ENCODE results near the gene ZNF213.
"Not testable (repeated sequence)": the region's sequence is repeated elsewhere in the genome, so short reads cannot be mapped to it uniquely, and the experiment has no call there.

The ZNF213 gene

DNA sequence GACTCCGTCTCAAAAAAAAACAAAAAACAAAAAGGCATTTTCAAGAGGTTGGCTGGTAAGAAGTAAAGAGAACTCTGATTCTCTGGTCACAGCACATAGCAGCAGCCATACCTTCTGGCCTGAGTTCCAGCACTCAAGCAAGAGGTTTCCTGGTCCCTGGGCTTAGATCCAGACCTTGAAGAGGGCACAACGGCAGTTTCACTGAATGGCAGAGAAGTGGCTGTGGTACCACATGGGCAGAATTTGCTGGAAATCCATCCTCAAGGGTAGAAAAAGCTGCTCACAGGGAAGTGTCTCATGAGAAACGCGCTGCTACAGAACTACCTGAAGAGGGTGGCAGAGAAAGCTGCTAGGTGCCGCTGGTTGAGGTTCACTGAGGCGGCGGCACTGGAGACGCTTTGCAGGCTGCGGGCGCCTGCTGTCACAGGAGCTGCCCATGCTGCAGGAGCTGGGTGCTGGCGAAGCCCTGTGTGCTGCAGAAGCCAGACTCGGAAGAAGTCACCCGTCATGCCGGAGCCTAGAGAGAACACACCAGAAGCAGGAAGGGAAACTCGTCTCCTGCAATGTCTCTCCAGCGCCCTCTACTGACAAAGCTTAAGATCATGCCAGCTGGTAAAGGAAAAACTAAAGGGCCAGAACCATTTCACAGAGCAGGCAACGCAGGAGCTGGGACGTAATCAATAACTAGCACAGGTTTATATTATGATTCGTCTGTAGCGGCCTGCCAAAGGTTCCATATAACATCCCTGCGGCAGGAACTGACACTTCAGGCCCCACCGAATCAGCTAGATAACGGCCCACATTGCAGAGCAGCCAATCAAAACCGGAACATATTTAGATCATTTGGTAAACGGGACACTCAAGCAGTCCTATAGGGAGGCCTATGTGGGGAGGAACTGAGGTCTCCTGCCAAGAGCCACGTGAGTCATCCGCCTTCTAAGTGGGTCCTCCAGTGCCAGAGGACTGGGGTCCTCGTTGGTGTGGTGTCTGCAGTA, 5.4 kb upstream of the ZNF213 start:
- peak; percentile 71 for DNase-seq

DNA sequence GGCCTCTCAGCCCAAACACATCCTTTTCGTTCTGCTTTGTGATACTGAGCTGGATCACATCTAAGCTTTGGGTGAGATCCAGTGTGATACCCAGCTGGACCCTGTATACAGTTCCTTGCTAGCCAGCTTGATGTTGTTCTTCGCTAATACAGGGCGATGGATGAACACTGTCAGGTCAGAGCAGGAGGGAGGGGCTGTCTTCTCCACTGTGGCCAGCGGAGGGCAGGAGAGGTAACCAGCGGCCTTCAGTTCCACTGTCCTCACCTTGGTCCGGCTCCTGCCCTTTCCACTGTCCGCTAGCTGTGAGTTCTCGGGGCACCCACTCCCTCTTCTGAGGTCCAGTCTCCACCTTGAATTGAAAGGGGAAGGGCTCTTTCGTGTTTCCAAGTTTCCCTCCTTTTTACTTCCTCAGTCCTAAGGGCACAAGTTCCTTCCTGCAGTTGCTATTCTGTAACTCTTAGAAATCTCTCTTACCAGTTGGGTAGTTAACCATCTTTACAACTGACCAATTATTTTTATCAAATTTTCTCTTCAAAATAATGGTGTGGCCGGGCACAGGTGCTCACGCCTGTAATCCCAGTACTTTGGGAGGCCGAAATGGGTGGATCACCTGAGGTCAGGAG, 3.0 kb upstream of the ZNF213 start:
- DNase-seq, result peak; percentile 7

DNA sequence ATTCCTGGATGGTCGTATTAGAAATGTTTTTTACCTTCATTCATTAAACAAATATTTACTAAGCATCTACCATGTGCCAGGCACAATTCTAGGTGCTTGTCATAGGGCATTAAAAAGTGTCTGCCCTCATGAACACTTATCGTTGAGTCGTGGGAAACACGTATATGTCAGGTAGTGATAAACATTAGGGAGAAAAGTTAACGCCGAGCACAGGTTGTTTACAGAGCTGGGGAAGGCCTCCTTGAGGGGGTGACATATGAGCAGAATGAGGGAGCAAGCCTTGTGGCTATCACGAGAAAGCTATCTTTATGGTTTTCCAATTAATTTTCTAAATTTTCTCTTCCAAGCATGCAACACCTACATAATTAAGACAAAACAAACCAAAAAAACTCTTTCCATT, 985 bp upstream of the ZNF213 start:
- no peak for DNase-seq

DNA sequence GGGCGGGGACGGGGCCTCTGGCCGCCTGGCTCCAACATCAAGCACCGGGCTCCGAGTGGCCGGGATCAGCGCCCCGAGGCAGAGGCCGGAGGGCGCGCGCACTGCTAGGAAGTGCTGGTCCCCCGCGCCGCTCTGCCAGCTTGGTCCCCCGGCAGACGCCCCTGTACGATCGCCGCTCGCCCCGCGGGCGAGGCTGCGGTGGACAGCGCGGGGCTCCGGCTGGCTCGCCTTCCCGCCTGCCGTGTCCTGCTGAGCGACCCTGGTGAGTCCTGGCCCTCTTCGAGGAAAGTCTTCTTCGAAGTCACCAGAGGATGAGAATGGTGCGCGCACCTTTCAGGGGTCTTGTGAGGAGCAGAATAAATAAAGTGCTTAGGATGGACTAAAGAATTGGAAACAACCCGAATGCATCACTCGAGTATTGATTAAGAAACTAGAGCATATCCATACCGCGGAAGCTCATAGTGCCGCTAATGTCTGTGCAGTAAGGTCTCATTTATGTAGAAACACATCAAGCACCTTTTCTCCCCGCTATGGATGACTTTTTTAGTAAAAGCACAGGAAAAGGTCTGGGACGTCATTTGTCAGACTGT, 392 bp downstream of the ZNF213 start:
- no peak for DNase-seq

DNA sequence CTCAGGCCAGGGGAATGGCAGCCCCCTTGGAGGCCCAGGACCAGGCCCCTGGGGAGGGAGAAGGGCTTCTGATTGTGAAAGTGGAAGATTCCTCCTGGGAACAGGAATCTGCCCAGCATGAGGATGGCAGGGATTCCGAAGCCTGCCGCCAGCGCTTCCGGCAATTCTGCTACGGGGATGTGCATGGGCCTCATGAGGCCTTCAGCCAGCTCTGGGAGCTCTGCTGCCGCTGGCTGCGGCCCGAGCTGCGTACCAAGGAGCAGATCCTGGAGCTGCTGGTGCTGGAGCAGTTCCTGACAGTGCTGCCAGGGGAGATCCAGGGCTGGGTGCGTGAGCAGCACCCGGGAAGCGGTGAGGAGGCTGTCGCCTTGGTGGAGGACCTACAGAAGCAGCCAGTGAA, 2.4 kb downstream of the ZNF213 start:
- DNase-seq, result no peak

DNA sequence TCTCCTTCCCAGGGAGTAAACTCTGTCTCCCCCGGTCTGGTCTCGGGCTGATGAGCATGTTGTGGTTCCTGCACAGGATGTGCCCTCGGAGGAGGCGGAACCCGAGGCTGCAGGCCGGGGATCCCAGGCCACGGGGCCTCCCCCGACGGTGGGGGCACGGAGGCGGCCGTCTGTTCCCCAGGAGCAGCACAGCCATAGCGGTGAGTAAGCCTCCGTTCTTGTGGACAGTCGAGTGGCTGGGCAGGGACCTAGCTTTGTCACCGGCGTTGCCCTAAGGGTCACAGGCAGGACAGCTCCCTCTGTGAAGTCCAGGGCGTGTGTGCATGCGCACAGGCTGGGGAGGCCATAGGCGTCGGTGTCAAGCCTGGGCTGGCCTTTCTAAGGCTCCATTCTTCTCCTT, 3.5 kb downstream of the ZNF213 start:
- DNase-seq, result no peak

DNA sequence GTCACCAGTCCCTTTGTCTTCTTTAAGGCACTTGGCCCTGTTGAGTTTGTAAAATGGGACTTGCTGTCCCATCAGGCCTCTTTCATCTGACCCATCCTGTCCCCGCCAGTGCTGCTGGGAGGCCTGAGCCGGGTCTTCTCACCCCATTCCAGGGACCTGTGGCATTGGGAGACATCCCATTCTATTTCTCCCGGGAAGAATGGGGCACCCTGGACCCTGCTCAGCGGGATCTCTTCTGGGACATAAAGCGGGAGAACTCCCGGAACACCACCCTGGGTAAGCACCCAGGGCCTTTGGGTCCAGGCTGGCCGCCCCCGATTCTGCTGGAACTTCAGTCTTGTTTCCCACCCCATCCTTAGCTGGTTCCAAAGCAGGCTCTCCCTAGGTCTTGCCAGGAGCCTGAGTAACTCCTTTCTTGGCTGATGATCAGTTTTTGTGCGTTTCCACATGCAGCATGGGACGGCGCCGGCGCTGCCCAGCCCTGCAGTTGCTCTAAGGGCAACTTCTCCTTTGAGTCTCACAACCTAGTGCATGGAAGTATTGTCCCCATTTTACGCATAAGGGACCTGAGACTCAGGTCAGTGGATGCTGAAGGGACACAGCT, 4.1 kb downstream of the ZNF213 start:
- DNase-seq, result no peak

DNA sequence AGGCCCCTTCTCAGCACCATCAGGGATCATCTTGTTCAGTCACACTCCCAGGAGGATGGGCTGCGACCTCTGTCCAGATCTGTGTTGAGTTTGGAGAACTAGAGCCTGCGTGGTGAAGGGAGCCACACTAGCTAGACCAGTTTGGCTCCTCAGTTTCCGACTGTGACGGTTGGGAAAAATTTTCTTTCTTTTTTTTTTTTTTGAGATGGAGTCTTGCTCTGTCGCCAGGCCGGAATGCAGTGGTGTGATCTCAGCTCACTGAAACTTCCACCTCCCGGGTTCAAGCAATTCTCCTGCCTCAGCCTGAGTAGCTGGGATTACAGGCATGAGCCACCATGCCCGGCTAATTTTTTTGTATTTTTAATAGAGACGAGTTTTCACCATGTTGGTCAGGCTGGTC, 4.7 kb downstream of the ZNF213 start:
- DNase-seq, result not testable (repeated sequence)

DNA sequence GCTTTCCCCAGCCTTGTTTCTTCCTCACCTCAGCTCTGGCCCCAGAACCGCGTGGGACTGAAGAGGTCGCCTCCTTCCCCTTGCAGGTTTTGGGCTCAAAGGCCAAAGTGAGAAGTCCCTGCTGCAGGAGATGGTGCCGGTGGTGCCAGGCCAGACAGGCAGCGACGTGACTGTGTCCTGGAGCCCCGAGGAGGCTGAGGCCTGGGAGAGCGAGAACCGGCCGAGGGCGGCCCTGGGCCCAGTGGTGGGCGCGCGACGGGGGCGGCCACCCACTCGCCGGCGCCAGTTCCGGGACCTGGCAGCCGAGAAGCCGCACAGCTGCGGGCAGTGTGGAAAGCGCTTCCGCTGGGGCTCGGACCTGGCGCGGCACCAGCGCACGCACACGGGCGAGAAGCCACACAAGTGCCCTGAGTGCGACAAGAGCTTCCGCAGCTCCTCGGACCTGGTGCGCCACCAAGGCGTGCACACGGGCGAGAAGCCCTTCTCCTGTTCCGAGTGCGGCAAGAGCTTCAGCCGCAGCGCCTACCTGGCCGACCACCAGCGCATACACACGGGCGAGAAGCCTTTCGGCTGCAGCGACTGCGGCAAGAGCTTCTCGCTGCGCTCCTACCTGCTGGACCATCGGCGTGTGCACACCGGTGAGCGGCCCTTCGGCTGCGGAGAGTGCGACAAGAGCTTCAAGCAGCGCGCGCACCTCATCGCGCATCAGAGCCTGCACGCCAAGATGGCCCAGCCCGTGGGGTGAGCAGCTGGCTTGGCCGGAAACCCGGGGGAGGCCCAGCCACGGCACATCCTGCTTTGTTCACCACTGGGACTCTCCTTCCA, 6.0 kb downstream of the ZNF213 start:
- no peak for DNase-seq

DNA sequence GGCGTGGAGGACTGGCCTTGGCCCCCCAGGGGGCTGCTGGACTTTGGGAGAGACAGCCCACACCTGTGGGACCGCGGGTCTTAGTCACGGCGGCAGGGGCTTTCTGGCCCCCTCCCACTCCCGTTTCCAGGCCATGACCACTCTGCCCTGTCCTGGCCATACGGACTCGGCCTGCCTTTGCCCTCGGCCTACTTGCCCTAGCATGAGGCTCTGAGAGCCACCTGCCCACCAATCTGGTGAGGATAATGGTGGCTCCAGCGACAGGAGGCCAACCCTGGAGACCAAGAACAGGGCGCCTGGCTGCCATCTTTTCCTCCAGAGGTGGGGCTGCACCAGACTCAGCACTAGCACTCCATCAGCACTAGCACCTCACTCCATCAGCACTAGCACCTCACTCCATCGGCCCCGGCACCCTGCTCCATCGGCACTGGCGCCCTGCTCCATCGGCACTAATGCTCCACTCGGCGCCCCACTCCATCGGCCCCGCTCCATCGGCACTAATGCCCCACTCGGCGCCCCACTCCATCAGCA, 7.0 kb downstream of the ZNF213 start:
- no peak for DNase-seq

DNA sequence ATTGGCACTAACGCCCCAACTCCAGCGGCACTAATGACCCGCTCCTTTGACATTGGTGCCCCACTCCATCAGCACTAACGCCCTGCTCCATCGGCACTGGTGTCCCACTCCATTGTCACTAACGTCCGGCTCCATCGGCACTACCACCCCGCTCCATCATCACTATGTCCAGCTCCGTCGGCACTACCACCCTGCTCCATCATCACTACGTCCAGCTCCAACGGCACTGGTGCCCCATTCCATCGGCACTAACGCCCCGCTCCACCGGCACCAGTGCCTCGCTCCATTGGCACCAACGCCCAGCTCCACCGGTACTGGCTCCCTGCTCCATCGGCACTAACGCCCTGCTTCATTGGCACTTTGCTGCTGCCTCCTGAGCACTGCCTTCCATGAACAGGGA, 7.5 kb downstream of the ZNF213 start:
- no peak for DNase-seq

DNA sequence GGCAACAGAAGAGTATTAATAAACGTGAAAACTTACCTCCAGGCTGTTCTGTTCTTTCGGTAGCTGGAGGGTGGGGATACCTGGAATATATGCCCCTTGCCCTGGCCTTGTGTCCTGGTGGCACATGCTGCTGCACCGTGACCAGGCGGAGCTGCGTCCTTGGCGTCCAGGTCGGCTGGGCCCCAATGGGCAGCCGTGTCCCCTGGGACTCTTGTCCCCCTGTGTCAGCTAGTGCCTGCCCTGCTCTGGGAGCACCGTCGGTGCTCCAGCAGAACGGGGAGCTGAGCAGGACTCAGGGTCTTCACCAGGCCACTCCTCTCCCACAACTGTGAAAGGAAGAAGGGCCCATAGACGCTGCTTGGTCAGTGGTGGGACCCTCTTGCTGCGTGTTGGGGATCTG, 7.9 kb downstream of the ZNF213 start:
- no peak for DNase-seq

DNA sequence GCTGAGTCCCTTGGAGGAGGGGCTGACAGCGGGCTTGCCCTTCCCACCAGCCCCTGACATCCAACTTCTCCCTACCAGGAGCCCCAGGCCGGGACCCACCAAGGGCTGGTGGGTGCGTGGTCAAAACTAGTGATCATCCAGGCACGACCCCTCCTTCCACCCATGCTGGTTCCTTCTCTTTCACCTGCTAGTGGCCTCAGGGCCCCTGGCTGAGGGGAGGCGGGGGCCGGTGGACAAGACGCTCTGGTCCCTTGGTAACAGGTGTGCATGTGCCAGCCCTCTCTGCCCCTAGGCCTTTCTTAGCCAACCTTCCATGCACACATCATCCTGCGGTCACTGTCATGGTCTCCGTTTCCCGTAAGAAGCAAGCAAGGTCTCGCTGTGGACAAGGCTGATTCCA, 8.4 kb downstream of the ZNF213 start:
- no peak for DNase-seq

DNA sequence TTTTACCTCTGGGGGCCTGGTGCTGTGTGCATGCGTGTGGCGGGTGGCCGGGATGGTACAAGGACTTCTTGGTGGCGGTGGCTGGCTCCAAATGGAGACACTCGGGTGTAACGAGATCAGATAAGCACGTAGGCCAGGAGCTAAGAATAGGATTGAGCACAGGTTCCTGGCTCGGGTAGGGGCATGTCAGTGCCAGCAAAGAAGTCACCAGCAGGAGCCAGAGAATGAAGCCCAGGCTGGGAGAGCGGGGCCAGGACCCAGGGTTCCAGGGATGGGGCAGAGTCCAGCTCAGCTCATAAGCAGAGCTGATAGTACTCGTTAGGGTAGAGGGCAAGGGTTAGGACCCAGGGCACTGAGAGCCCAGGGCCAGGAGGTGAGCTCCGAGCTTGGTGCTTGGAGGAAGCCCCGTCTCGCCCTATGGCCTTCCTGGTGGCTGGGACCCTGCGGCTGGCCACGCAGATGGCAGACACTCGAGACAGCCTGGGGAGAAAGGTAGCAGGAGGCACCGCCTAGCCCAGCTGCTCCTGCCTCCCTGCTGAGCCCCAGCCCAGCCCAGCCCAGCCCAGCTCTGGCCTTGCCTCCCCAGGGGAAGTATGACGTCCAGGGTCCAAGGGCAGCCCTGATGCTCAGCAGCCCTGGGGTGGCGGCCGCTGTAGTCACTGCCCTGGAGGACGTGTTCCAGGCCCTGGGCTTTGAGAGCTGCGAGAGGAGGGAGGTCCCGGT, 8.9 kb downstream of the ZNF213 start:
- DNase-seq, result no peak

DNA sequence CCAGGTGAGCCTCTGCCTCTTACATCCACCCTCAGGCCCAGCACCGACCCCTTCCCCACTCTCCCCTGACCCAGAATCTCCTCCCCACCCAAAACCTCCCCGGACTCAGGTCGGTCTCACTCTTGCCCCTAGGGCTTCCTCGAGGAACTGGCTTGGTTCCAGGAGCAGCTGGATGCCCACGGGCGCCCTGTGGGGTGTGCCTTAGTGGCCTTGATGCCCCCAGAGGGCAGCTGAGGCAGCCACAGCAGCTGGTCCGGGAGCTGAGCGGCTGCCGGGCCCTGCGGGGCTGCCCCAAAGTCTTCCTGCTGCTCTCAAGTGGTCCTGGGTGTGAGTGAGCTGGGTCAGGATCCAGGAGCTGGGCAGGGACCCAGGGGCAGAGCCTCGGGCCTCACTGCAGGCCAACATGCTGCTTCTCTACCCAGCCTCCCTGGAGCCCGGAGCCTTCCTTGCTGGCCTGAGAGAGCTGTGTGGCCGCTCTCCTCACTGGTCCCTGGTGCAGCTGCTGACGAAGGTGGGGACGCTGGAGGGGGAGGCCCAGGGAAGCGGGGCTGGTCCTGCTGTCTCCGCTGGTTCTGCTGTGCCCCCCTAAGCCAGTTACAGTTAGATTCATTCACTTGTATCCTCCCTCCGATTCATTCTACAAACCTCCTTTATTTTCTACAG, 9.6 kb downstream of the ZNF213 start:
- DNase-seq, result no peak

DNA sequence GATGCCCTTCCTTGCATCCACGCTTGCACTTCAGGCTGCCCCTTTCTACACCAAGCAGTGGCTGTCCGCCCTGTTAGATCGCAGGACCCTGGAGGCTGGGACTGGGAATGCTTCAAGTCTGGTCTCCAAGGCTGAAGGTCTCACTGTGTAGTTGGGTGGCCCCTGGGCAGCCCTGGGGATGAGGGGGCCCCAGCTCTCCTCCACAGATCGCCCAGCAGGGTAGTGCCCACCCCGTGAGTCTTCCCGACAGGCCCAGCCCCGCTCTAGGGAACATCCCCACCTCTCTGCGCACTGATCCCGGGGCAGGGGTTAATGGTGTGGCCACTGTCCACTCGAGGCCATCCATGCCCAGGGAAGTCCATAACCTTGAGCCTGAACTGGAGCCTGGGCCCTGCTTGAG, 10.3 kb downstream of the ZNF213 start:
- DNase-seq, result no peak

DNA sequence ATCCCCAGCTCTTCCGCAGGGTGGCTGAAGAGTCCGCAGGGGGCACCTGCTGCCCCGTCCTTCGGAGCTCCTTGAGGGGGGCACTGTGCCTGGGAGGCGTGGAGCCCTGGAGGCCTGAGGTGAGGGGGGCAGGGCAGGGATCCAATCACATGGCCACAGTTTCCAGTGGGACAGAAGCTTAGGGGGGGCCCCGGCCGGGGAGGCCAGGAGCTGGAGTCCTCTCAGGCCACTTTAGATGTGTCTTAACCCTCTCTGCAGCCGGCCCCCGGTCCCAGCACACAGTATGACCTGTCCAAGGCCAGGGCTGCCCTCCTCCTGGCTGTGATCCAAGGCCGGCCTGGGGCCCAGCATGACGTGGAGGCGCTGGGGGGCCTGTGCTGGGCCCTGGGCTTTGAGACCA, 10.8 kb downstream of the ZNF213 start:
- DNase-seq, result no peak

DNA sequence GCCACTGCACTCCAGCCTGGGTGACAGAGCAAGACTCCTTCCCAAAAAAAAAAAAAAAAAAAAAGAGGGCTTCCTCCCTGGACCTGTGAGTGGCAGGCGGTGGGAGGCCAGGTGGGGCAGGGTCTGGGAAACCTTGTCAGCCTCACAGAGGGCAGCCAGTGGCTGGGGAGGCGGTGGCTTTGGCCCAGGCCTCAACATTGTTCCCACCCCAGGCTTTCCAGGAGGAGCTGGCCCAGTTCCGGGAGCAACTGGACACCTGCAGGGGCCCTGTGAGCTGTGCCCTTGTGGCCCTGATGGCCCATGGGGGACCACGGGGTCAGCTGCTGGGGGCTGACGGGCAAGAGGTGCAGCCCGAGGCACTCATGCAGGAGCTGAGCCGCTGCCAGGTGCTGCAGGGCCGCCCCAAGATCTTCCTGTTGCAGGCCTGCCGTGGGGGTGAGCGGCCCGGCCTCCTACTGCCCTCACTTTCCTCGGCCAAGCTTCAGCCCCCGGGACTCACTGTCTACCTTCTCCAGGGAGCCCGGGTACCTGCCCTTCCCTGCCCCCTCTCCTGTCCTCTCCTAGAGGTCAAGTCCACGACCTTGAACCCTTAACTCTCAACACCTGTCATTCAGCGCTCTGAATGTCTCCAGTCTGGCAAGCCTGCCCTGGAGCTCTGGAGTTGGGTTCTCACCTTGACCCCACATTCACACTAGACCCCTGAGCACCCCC, 12.4 kb downstream of the ZNF213 start:
- no peak for DNase-seq

DNA sequence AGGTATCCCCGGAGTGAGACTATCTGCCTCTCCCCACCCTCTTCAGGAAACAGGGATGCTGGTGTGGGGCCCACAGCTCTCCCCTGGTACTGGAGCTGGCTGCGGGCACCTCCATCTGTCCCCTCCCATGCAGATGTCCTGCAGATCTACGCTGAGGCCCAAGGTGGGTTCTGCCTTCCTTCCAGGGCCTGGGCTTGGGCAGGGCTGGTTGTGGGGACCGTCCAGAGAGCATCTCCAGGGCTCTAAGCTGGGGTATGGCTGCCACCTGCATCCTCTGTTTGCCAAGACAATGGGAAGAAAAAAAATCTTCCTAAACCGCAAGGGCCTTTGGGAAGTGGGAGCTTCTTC, 12.9 kb downstream of the ZNF213 start:
- no peak for DNase-seq

Data from SHP77 treated with DMSO at 0.1 percent for 48 hours (cell line).